Iris pigment epithelial cell (primary cell): ENCODE results near the gene DNASE1L1.

ENCODE experiments used
- DNase-seq: peaks from one replicate; pipeline ENCODE4 v3.0.0-alpha.2; 2011; ENCODE audit warnings: low read depth

DNASE1L1 gene

DNA sequence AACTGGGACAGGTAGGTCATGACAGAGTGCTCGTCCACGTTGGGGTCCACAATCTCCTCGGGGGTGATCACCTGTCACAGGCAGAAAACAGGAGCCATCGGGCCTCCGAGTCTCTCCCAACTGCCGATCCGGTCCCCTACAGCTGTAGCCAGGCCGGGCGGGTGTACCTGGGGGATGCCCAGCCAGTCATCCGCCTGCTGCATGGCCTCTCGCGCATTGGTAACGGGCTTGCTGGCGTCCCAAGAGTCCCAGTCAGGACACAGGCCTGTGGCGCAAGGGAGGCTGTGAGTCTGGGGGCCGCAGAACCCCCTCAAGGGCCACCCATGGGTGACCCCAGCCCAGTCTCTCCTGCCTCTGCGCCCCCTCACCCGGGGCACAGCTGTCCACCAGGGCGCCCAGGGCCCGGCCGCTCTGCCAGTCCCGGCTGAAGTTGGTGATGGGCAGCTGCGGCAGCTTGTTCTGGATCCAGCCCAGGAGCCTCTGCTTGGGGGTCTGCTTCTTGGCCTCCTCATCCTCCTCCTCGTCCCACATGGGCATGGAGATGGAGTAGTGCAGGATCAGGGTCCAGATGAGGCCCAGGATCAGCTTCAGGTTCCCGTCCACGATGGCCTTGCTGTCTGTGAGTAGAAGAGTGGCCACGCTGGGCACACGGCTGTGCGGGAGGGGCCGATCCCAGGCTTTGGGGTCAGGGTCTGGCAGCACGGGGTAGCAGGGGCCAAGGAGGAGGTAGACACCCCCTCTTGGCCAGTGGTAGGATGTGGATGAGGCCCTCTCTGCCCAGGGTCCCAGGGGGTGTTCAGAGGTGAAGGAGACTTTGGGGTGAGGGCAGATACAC is 41.4 kb downstream of the DNASE1L1 start:
- no peak for DNase-seq

DNA sequence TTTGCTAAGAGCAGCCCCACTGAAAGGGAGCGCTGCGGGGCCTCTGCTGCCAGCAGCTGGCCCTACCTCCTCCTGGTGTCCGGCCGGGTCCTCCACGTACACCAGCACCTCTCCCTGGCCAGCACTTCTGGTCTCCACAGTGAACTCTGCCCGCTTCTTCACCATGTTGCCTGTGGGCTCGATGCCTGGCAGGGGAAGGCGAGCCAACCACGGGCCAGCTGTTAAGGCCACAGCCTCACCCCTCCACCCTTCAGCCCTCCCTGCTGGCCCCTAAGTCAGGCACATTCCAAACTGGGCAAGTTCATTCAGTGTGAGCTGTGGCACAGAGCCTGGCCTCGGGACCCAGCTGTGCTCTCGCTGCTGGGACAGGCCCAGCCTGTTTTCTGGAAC is 42.4 kb downstream of the DNASE1L1 start:
- DNase-seq: no peak

- DNase-seq: no peak
Observed at GRCh38 chrX:154365997-154366665, 42.9 kb downstream of the DNASE1L1 start.

DNA sequence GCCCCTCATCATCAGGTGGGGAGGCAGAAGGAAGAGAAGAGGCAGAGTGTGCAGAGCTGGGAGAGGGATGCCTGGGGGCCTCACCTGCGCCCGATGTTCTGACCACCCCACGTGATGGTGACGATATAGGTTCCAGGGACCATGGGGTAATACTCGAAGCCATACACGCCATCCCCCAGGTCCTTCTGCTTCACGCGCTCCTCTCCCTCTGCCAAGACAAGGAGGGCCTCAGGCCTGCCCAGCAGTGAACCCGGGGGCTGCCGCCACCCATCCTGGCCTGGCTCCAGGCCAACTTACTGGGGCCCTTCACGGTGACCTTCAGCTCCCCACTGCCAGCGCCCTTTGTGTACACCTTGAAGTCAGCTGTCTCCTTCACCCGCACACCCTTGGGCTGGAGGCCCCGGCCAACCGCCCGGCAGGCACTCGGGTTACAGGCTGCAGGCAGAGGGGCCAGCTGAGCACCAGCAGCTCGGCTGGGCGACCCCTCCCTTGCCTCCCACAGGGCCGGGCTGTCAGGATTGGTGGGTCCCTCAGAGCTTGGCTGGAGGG is 43.9 kb downstream of the DNASE1L1 start:
- no peak for DNase-seq

DNA sequence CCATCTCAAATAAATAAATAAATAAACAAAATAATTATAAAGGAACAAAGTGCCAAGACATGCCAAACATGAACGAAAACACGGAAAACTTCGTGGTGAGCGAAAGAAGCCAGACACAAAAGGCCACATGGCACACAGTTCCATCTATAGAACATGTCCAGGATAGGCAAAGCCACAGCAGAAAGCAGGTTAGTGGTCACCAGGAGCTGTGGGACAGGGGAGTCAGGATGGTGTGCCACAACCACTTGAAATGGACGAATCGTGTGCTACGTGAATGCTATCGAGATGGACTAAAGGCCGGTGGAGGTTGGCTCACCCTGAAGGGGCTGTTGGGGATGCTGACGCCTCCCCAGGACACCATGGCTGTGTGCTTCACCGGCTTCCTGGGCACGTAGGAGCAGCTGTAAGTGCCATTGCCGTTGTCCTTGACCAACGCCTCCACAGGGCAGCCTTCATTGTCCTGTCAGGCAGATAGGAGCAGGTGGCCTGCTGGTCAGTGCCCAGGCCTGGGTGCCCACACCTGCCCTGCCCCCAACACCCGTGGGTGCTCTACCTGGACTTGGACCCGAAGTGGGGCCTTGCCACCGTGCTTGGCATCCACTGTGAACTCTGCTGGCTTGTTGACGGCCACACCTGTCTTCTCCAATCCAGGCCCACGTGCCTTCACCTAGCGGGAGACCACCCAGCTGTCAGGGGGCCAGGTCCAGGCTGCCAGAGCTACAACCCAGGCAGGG is 45.2 kb downstream of the DNASE1L1 start:
- no peak for DNase-seq

- no peak for DNase-seq
Observed at GRCh38 chrX:154362085-154362742, 46.8 kb downstream of the DNASE1L1 start.

DNA sequence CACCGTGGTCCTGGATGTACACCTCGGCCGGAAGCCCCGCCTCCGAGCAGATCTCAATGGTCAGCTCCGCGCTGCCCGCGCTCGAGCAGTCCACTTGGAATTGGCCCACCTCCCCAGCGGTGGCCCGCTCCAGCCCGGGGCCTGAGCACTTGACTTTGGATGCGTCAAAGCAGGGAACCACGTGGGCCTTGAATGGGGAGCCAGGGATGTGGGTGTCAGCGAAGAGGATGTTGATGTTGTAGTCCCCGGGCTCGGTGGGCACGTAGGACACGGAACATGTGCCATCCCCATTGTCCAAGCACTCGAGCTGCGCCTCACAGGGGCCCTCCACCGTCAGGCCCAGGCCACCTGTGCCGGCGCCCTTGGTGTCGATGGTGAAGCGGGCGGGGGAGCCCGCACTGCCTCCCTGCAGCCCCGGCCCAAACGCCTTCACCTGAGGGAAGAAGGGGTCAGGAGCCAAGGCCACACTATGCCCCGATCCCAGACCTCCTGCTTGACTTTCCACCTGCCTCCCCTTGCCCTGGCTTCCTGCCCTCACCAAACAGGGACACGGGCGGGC is 48.8 kb downstream of the DNASE1L1 start:
- DNase-seq: no peak

- no peak for DNase-seq
Observed at GRCh38 chrX:154359362-154360154, 49.5 kb downstream of the DNASE1L1 start.

DNA sequence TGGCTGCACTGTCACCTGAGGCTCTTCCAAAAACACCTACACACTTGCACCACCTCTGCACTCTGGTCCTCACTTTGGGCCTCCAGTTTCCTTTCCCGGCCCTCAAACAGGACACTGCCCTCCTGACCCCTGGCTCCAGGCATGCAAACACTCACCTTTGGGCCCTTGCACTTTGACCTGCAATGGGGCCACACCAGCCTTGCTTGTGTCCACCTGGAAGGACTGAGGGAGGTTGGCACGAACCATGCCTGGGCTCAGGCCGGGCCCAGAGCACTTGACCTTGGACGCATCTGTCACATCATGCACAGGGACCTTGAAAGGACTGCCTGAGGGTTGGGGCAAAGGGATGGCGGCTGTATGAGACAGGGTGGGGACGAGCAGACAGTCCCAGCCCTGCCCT is 50.2 kb downstream of the DNASE1L1 start:
- DNase-seq: no peak

DNA sequence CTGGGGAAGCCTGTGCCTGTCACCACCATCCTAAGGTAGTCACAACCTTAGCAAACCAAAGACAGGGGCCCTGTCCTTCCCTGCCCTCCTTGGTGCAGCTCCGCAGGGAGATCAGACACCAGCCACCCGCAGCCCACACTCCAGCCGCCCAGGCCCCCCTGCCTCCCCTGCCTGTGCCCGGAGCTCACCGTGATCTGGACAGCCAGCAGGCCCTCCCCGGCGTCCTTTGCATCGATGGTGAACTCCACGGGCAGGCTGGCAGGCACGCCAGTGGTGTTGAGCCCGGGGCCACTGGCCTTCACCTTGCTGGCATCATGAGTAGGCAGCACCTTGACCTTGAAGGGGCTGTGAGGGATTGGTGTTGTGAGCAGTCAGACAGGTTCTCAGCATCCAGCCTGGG is 51.0 kb downstream of the DNASE1L1 start:
- DNase-seq: no peak

- no peak for DNase-seq
Observed at GRCh38 chrX:154357205-154357604, 51.8 kb downstream of the DNASE1L1 start.

GRCh38 chrX:154356596-154356995 is 52.5 kb downstream of the DNASE1L1 start:
- no peak for DNase-seq

- DNase-seq: no peak
Observed at GRCh38 chrX:154355776-154356140, 53.3 kb downstream of the DNASE1L1 start.

- DNase-seq: no peak
Observed at GRCh38 chrX:154355094-154355775, 53.8 kb downstream of the DNASE1L1 start.

DNA sequence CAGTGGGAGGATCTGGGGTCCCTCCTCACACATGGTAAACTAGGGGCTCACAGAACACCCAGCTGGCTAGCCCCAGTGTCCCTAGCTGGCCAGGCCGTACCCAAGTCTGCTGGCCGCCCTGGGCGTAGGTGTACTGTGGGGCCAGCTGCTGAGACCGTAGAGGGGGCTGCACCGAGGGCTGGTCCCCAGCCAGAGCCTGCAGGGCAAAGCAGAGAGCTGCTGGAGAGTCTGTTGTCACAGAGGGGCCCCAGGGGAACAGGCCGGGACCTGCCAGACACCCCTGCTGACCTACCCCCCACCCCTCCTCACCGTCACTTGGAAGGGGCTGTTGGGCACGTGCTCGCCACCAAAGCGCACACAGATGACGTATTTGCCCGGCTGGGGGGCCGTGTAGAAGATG is 54.5 kb downstream of the DNASE1L1 start:
- no peak for DNase-seq

DNA sequence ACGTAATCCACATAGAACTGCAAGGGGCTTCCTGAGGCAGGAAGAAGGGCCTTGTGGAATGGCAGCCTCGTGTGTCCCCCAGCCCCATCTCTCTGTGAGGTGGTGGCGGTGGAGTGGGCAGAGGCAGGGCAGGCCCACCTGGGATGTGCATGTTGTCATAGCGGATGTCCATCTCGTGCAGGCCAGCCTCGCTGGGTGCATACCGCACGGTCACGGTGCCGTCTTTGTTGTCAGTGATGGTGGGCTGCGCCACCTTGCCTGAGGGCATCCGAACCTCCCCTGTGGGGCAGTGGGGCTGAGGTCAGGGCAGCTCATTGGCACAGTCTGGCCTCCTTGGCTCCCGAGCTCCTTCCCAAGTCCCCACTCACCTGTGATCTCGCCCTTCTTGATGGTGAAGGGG is 55.0 kb downstream of the DNASE1L1 start:
- DNase-seq: no peak

DNA sequence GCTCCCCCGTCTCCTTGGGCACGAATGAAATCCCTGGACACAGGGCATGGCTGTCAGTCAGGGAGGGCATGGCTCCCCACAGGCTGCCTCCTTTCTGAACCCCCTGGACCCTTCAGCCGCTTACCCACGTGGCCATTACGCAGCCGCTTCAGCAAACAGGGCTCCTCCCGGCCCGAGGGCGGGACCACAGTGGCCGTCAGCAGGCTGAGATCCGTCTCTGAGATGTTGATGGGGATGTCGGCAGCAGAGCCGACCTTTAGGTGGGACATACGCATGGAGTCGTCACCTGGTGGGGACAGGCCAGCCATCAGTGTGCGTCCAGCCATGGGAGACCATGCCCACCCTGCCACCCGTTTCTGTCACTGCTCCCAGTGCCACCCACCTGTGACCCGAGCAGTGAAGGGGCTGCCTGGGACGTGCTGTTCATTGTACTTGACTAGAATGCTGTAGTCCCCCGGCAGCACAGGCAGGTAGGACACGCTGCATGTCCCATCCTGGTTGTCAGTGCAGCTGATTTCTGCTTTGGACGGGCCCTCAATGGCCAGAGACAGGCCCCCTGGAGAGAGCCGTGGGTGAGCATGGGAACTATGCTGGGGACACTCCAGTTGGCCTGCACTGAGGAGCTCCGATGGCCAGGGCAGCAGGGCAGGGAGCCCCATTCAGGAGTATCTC is 55.7 kb downstream of the DNASE1L1 start:
- no peak for DNase-seq

DNA sequence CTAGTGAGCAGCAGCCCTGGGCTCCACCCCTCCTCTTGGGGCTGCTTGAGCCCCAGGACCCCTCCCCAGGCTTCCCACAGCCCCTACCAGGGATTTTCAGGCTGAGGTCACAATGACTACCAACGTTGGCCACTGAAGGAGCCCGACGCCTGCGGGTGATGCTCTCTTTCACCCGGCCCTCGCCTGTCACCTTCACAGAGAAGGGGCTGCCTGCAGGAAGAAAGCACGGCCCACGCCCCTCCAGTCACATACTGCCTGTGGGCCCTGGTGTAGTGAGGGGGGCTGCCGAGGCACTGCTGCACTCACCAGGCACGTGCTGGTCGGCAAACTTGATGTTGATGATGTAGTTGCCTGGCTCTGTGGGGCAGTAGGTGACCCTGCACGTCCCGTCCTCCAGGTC is 56.6 kb downstream of the DNASE1L1 start:
- DNase-seq: no peak

DNA sequence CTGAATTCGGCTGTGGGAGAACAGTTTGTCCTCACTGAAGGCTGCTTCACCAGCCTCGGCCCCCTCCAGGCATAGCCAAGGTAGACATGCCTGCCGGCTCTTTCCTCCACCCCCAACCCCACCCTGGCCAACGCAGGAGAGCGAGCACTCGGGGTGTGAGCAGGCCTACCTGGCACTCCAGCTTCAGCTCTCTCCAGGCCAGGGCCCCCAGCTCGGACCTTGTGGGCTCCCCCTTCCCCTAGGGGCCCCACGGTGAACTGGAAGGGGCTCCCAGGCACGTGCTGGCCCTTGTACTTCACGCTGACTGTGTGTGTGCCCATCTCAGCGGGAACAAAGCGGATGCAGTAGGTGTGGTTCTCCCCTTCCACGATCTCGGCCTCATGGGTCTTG is 57.0 kb downstream of the DNASE1L1 start:
- no peak for DNase-seq
